K562 (cell line): ENCODE measurements around the gene MOSPD3. TPM values are rescaled to one million over a fixed set of nuclear protein-coding genes. Genes with fewer than 3 reads are reported as not detected.

ENCODE experiments used
- ATF1 ChIP-seq, 2 experiments: fragments of 450-650 bp in 1 of 2; IDR thresholded peaks; 2 replicates each; pipeline ENCODE4 v1.6.1; 2016; ENCODE audit warnings: missing compliant biosample characterization in 1 of 2, missing genetic modification characterization in 1 of 2
- BRD4 ChIP-seq: fragments of 200-600 bp; sonication (generic); IDR thresholded peaks from 2 replicates; pipeline ENCODE4 v1.6.1; 2017; ENCODE audit warnings: inconsistent platforms
- CBX3 ChIP-seq, 2 experiments: IDR thresholded peaks; 1 replicate in 1 of 2; 2 replicates in 1 of 2; pipeline ENCODE4 v1.6.1; 2012; ENCODE audit warnings: inconsistent platforms in 2 of 2, low read length in 2 of 2, borderline replicate concordance in 1 of 2, control low read depth in 1 of 2
- DNMT1 ChIP-seq: fragments of 450-650 bp; IDR thresholded peaks from 2 replicates; pipeline ENCODE4 v1.6.1; 2016; ENCODE audit warnings: antibody characterized with exemption, mild to moderate bottlenecking
- HMG20A ChIP-seq: fragments of 450-650 bp; formaldehyde crosslinking; conservative IDR thresholded peaks from 2 replicates; pipeline ENCODE4 v1.4.0; 2020; ENCODE audit warnings: mild to moderate bottlenecking, mixed read lengths
- KAT8 ChIP-seq: fragments of 450-650 bp; IDR thresholded peaks from 2 replicates; pipeline ENCODE4 v1.6.1; 2016; ENCODE audit warnings: low read depth, mild to moderate bottlenecking
- KDM2B ChIP-seq: fragments of 250-450 bp; sonication (Bioruptor Pico); IDR thresholded peaks from 2 replicates; pipeline ENCODE4 v1.8.0; 2021; ENCODE audit warnings: mild to moderate bottlenecking, moderate library complexity
- MTA1 ChIP-seq: fragments of 450-650 bp; IDR thresholded peaks from 2 replicates; pipeline ENCODE4 v1.6.1; 2017; ENCODE audit warnings: borderline replicate concordance
- NEUROD1 ChIP-seq: fragments of 150-350 bp; IDR thresholded peaks from 2 replicates; pipeline ENCODE4 v1.6.1; 2014; ENCODE audit warnings: borderline replicate concordance, low read length, low read depth; ENCODE audit not compliant: partially characterized antibody
- NFATC3 ChIP-seq: fragments of 450-650 bp; IDR thresholded peaks from 2 replicates; pipeline ENCODE4 v1.6.1; 2017; ENCODE audit warnings: mild to moderate bottlenecking
- POLR3A ChIP-seq: IDR thresholded peaks from 2 replicates; pipeline ENCODE4 v1.6.1; 2011; ENCODE audit warnings: borderline replicate concordance, mild to moderate bottlenecking, moderate library complexity; ENCODE audit not compliant: insufficient read length, insufficient read depth; ENCODE audit errors: extremely low read depth
- PTBP1 ChIP-seq: fragments of 200-400 bp; formaldehyde crosslinking; IDR thresholded peaks from 2 replicates; pipeline ENCODE4 v1.6.1; 2017; ENCODE audit warnings: low read depth, low read length
- RBFOX2 ChIP-seq: fragments of 200-400 bp; formaldehyde crosslinking; IDR thresholded peaks from 2 replicates; pipeline ENCODE4 v1.6.1; 2017; ENCODE audit warnings: low read depth, mild to moderate bottlenecking, low read length, moderate library complexity
- SMAD1 ChIP-seq: fragments of 150-350 bp; IDR thresholded peaks from 2 replicates; pipeline ENCODE4 v1.6.1; 2014; ENCODE audit warnings: low read length, low read depth; ENCODE audit not compliant: partially characterized antibody
- SRSF1 ChIP-seq: fragments of 200-400 bp; formaldehyde crosslinking; IDR thresholded peaks from 2 replicates; pipeline ENCODE4 v1.6.1; 2017; ENCODE audit warnings: mild to moderate bottlenecking, low read depth, low read length, moderate library complexity
- STAG1 ChIP-seq: sonication (generic); formaldehyde crosslinking; IDR thresholded peaks from 2 replicates; pipeline ENCODE4 v1.5.0; 2020; ENCODE audit warnings: missing genetic modification reagents, borderline replicate concordance
- TRIM28 ChIP-seq: fragments of 450-650 bp; IDR thresholded peaks from 2 replicates; pipeline ENCODE4 v1.6.1; 2017
- XRCC5 ChIP-seq: fragments of 200-400 bp; formaldehyde crosslinking; IDR thresholded peaks from 2 replicates; pipeline ENCODE4 v1.6.1; 2017; ENCODE audit warnings: low read depth, mild to moderate bottlenecking, low read length
- ZBTB8A ChIP-seq: fragments of 450-650 bp; IDR thresholded peaks from 2 replicates; pipeline ENCODE4 v1.6.1; 2018; ENCODE audit warnings: mild to moderate bottlenecking, moderate library complexity; ENCODE audit not compliant: partially characterized antibody
- ZNF184 ChIP-seq: sonication (generic); formaldehyde crosslinking; IDR thresholded peaks from 2 replicates; pipeline ENCODE4 v1.5.0; 2020; ENCODE audit warnings: missing genetic modification reagents
- ZZZ3 ChIP-seq: fragments of 450-650 bp; IDR thresholded peaks from 2 replicates; pipeline ENCODE4 v1.6.1; 2016; ENCODE audit warnings: antibody characterized with exemption, mild to moderate bottlenecking, moderate library complexity
- polyA plus RNA-seq, 8 experiments: library from polyadenylated mRNA; depleted of rRNA in 4 of 8; stranded (reverse) in 5 of 8; unstranded in 3 of 8; fragments of >200 nt; fragmentation: Nextera tagmentation in 2 of 8; fragmentation: Illumina TruSeq in 1 of 8; extraction: Ambion mirVana in 2 of 8; extraction: Trizol in 1 of 8; gene quantifications; 2 replicates each; pipeline versions ENCODE4 v1.2.1 to v1.2.3, GENCODE V29; 2011 to 2014; ENCODE audit warnings: inconsistent platforms in 1 of 8, missing spikeins in 1 of 8
- total RNA-seq, 7 experiments: library from RNA; depleted of rRNA in 6 of 7; stranded (reverse); fragments of >200 nt in 6 of 7; fragmentation: Illumina TruSeq in 2 of 7; extraction: Trizol in 2 of 7; gene quantifications; 2 replicates each; pipeline versions ENCODE4 v1.2.1 to v1.2.3, GENCODE V29; 2011 to 2021; ENCODE audit warnings: low replicate concordance in 1 of 7
- TF ChIP-seq, protein P1 (sequence below): fragments of 450-650 bp; formaldehyde crosslinking; IDR thresholded peaks from 2 replicates; pipeline ENCODE4 v1.4.0; 2020; ENCODE audit warnings: mild to moderate bottlenecking, moderate library complexity
- TF ChIP-seq, protein P2 (sequence below): fragments of 250-450 bp; sonication (Bioruptor Pico); IDR thresholded peaks from 2 replicates; pipeline ENCODE4 v1.5.0; 2021; ENCODE audit warnings: mild to moderate bottlenecking, moderate library complexity
- TF ChIP-seq, protein P3 (sequence below): fragments of 250-450 bp; sonication (Bioruptor Pico); IDR thresholded peaks from 2 replicates; pipeline ENCODE4 v1.8.0; 2022; ENCODE audit warnings: moderate library complexity, mild to moderate bottlenecking, inconsistent platforms

The MOSPD3 gene
- total and polyA plus RNA-seq, 9 of the 15 experiments (the other 6 are each of a cell fraction or from before 2014, with no cell fraction given), result 1.4 to 32.1 (median 7.3) TPM

DNA sequence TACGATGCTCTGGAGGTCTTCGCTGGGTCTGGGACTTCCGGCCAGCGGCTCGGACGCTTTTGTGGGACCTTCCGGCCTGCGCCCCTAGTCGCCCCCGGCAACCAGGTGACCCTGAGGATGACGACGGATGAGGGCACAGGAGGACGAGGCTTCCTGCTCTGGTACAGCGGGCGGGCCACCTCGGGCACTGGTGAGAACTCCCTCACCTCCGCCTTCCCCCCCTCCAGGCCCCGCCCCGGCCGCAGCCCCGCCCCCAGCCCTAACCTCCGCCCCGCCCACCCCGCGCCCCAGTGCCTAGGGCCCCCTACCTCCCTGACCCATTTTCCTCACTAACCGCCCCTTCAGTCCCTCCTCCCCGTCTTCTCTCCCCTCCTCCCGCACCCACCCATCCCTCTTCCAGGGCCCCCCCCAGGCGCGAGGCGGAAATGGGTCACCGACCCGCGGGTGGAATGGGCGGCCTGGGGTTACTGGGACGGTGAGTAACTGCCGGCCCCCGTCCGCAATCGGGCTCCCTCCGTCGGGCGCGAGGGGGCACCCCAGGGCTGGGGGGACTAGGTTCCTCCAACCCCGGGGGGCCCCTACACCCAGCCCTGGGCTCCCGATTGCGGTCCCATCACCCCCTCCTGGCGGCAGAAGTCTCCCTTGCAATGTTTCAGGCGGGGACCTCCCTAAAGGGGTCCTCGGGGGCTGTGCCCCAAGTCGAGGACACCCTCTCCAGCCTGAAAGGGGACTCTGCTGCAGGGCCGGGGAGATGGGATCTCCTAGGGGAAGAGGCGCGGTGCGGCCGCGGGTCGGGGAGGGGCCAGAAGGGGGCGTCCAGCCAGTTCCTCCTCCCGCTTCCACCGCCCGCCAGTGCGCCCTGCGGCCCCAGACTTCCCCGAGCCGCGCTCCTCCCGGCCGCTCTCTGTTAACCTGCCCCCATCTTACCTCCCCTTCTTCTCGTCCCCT lies 8.0 kb upstream of the MOSPD3 start (continued):
- no peak for TF ChIP-seq ZBTB8A
- TF ChIP-seq KDM2B (CRISPR knock-in tag), result peak; percentile 47; the same call in 1 of the 2 replicates
- peak; percentile 41 for TF ChIP-seq NEUROD1
- TF ChIP-seq ZZZ3, result no peak
- TF ChIP-seq STAG1, result peak; percentile 8; the same call in 1 of the 2 replicates
- TF ChIP-seq HMG20A (CRISPR knock-in tag), result no peak
- TF ChIP-seq XRCC5, result no peak
- no peak for TF ChIP-seq DNMT1
- TF ChIP-seq MTA1, result peak; percentile 60; the same call in 1 of the 2 replicates
- TF ChIP-seq ZNF184 (CRISPR knock-in tag), result no peak
- no peak for TF ChIP-seq POLR3A
- TF ChIP-seq BRD4, result no peak
- TF ChIP-seq TRIM28, result no peak
- TF ChIP-seq CBX3 (IDR thresholded peaks at IDR 0.05; ENCODE audit: borderline replicate concordance in 1 of 2, low read length in 2 of 2), result no peak
- TF ChIP-seq, protein P1, sequence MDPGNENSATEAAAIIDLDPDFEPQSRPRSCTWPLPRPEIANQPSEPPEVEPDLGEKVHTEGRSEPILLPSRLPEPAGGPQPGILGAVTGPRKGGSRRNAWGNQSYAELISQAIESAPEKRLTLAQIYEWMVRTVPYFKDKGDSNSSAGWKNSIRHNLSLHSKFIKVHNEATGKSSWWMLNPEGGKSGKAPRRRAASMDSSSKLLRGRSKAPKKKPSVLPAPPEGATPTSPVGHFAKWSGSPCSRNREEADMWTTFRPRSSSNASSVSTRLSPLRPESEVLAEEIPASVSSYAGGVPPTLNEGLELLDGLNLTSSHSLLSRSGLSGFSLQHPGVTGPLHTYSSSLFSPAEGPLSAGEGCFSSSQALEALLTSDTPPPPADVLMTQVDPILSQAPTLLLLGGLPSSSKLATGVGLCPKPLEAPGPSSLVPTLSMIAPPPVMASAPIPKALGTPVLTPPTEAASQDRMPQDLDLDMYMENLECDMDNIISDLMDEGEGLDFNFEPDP (CRISPR knock-in tag), result no peak
- peak; percentile 68 for TF ChIP-seq RBFOX2
- TF ChIP-seq, protein P2, sequence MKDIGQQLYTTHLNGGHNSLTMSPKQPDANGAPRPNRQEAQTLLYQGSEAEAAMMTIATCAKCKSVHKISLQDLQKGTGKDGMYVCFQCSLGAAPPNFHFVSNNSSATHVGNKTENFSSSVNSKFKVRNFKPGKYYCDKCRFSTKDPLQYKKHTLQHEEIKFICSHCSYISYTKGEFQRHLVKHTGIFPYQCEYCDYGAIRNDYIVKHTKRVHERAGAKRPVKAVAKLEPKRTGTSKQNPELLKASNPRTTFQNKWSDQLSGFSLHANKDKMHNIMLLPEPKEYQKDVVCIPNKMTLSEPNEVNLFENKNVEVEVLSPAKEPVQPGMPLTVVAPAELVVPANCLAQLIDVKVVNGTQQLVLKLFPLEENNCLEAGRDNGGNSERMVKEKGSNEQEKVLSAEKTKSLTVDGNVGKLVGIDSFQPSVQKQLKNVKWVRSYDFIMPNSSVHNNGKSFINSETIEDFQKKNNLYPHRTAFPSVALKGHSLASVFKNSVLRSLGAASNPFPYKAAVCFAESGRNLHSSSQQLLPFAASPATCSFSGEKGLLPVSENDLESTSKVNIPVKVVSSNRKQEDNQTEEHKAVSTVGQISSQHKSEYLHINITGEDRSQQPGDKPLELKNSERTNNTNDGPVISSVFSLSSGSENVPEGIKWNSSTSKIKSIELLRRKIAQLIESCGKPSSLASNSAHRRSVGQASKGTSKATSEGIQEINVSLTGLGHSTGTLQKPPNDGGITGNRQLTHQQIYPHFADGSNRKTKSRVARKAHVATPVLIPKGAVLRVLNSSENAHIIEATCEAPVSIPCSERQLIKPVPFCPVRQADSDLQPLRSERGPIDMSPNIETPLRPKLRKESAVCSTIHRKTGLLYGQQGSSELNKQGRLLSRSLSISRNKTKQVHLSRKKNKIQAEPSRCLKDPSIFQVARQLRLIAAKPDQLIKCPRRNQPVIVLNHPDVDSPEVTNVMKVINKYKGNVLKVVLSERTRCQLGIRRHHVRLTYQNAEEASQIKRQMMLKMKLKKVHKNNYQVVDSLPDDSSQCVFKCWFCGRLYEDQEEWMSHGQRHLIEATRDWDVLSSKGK (CRISPR knock-in tag), result no peak
- TF ChIP-seq SRSF1, result no peak; the same call in 1 of the 2 replicates
- TF ChIP-seq KAT8, result no peak
- TF ChIP-seq, protein P3, sequence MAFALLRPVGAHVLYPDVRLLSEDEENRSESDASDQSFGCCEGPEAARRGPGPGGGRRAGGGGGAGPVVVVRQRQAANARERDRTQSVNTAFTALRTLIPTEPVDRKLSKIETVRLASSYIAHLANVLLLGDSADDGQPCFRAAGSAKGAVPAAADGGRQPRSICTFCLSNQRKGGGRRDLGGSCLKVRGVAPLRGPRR (CRISPR knock-in tag), result no peak
- no peak for TF ChIP-seq NFATC3
- TF ChIP-seq SMAD1, result peak; percentile 67
- no peak for TF ChIP-seq PTBP1
- no peak for TF ChIP-seq ATF1 (CRISPR knock-in tag; IDR thresholded peaks at IDR 0.05)
- peak; percentile 52; the same call in 1 of the 2 replicates for TF ChIP-seq ATF1 (tag; IDR thresholded peaks at IDR 0.05)
